HUDEP-2 (cell line): ENCODE measurements around the gene DES.
"Not testable (repeated sequence)": the region's sequence is repeated elsewhere in the genome, so short reads cannot be mapped to it uniquely, and the experiment has no call there.

Source experiments
- DNase-seq, 76 experiments: peaks; one replicate each; lab custom pipeline; 2025; ENCODE audit not compliant: unreplicated experiment in 76 of 76; lab: John Stamatoyannopoulos, UW

Gene DES

DNA sequence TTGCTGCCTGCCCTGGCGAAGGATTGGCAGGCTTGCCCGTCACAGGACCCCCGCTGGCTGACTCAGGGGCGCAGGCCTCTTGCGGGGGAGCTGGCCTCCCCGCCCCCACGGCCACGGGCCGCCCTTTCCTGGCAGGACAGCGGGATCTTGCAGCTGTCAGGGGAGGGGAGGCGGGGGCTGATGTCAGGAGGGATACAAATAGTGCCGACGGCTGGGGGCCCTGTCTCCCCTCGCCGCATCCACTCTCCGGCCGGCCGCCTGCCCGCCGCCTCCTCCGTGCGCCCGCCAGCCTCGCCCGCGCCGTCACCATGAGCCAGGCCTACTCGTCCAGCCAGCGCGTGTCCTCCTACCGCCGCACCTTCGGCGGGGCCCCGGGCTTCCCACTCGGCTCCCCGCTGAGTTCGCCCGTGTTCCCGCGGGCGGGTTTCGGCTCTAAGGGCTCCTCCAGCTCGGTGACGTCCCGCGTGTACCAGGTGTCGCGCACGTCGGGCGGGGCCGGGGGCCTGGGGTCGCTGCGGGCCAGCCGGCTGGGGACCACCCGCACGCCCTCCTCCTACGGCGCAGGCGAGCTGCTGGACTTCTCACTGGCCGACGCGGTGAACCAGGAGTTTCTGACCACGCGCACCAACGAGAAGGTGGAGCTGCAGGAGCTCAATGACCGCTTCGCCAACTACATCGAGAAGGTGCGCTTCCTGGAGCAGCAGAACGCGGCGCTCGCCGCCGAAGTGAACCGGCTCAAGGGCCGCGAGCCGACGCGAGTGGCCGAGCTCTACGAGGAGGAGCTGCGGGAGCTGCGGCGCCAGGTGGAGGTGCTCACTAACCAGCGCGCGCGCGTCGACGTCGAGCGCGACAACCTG is at the start of gene DES:
DES (plus strand) TSS at position 223 of the 857 bp plus-strand sequence; CDS start at position 309, 86 bp downstream.
- DNase-seq, result no peak

DNA sequence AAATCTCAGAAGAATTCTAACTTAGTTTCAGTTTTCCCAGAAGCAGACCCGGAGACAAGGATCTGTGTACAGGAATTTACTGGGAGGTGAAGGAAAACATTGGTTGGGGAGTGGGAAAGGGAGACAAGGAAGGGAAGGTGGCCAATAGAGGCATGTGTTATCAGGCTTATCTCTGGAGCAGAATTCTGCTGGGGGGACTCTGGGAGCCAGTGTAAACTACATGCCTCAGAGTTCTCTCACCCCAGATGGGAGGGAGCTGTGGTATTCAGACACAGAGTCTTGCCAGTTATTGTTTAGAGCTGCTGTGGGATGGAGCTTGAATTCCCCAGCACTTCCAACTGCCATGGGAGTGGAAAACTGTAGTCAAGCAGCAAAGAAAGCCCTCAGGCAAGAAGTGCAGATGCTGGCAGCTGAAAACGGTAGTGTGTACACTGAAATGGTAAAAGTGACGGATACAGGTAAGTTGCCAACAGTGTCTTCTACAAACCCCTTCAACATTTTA is 49.4 kb upstream of the DES start:
- DNase-seq, result no peak

- no peak for DNase-seq
Observed at GRCh38 chr2:219369447-219369861, 48.7 kb upstream of the DES start.

DNA sequence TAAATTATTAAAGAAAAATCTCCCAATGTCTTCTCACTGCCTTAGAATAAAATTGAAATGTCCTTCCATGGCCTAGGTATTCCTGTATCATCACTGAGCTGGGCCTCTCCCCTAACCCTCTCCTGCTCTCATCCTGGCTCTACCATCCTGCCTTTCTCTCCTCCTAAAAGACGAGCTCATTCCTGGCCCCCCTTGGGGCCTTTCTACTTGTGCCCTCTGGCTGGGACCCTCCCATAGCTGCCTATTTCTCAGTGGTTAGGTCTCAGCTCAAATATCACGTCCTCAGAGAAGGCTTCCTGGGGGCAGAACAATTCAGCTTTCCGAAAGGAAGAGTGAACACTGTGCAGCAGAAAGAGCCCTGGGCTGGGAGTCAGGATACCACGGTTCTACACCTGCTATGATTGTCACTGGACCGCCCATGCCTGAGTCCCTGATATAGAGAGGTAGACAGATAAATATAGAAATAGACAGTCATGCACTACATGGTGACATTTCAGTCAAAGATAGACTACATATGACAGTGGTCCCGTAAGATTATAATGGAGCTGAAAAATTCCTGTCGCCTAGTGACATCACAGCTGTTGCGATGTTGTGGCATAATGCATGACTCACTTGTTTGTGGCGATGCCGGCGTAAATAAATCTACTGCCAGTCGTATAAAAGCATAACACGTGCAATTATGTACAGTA is 39.9 kb upstream of the DES start:
- DNase-seq, result no peak

DNA sequence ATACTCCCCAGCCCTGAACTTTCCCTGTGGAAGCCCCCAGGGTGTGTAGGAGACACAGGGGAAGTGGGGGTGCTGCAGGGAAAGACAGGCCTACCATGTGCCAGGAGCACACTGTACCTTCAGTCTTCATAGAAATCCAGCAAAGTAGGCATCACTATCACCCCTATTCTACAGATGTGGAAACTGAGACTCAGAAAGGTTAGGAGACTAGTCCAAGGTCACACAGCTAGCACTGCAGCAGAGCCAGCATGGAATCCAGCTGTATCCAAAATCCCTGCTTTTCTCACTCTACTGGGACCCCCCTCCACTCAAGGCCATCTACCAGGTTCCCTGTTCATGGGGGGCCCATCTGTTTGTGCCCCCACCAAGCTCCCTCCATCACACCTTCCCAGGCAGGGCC is 37.3 kb upstream of the DES start:
- DNase-seq, result no peak

DNA sequence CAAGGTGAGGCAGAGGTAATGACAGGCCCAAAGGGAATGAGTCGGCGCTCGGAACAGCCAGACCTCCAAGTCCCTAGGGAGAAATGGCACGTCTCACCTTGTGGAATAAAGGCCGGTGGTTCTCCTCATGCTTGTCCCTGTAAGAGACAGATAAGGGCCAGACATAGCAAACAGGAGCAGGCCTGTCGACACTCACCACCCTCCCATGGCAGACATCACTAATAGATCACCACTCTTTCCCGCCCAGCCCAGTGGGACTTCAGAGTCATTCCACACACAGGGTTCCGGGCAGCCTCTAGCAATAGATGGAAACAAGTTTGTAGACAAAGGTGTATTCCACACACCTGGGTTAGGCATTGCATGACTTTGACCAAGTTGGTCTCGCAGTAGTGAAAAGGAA is 36.7 kb upstream of the DES start:
- DNase-seq, result no peak

DNA sequence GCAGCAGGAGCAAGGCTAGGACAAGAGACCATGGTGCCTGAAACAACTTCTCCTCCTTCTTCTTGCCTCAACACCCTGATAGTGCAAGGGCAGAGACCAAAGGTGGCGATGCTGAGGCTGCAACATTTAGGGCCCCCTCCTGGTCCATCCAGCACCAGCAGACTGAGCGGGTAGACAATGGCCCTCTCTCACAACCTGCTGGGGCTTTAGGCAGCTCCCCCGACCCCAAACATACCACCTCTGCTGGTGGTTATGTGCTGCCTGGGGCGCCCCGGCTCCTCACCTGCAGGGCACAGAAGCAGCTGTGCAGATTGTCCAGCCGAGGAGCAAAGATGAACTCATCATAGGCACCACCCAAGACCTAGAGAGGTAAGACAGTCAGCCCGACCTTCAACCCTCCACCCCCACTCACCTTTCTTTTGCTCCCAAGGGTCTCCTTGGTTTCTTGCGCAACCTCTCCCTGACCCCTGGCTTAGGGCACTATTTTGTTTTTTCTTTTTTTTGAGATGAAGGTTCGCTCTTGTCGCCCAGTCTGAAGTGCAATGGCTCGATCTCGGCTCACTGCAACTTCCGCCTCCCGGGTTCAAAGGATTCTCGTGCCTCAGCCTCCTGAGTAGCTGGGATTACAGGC is 34.0 kb upstream of the DES start:
- DNase-seq, result no peak

- DNase-seq, result no peak
Observed at GRCh38 chr2:219384859-219385258, 33.3 kb upstream of the DES start.

DNA sequence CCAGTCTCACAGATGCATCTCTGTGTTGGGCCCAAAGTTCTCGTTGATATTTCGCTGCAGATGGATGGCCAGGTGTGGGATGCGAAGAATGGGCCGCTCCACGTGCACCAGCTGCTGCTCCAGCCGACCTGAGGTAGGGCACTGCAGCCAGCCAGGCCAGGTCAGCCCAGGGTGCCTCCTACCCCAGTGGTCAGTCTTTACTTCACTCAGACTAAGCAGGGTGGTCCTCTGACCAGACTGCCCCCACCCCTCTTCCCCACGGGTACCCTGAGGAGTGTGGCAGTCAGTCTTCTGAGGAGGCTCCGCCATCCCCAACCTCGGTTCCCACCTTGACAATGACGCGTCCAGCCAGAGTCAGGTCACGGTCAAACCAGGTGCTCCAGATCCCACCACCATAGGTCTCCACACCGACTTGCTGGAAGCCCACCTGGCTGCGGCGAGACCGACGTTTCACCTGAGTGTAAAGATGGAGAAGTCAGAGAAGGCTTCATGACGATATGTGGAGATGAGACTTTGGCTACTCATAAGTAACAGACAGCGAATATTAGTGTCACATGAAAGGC is 32.1 kb upstream of the DES start:
- no peak for DNase-seq

- no peak for DNase-seq
Observed at GRCh38 chr2:219386532-219387280, 31.5 kb upstream of the DES start.

DNA sequence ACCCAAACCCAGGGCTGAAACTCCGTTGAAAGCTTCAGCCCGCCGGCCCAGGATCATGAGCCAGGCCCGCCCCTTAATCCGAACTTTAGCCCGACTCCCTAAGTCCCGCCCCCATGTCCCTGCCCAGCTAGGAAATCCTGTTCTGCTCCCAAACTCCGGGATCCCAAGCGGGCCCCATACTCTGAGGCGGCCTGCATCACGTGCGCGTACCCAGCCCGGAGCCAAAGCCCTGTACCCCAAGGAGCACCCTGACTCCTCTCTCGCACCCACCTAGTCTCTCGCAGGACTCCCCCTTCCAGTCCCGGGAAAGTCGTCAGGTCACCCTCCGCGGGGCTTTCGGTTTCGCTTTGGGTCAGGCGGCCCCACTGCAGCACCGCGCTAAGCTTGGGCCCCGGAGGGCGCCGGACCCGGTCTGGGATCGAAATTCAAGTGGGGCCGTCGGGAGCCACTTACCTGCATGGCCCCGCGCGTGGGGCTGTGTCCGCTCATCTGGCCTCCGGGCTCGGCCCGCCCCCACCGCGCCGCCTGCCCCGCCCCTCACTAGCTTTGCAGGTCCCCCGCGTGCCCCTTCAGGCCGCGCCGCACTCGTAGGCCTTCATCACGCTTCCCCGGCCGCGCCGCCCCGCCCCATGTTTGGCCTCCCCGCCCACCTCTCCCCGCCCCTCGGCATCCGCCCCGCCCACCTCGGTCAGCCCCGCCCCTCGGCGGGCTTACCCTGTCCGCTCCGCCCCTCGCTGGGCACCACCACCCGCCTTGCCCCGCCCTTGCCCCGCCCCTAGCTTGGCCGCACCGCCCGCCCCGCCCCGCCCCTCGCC is 30.7 kb upstream of the DES start, which contains the start of gene DNPEP:
DNPEP (minus strand) TSS at position 607 of the 815 bp plus-strand sequence; CDS start at position 489, 118 bp downstream.
- DNase-seq, result peak in 73 of 76 experiments; percentile 23 to 99 (median 92)

- DNase-seq, result peak; percentile 26 to 99 (median 96)
Observed at GRCh38 chr2:219388121-219388906, 29.9 kb upstream of the DES start.

GRCh38 chr2:219388907-219389156 is 29.3 kb upstream of the DES start:
- no peak for DNase-seq

GRCh38 chr2:219392754-219393153 is 25.4 kb upstream of the DES start:
- DNase-seq, result no peak

DNA sequence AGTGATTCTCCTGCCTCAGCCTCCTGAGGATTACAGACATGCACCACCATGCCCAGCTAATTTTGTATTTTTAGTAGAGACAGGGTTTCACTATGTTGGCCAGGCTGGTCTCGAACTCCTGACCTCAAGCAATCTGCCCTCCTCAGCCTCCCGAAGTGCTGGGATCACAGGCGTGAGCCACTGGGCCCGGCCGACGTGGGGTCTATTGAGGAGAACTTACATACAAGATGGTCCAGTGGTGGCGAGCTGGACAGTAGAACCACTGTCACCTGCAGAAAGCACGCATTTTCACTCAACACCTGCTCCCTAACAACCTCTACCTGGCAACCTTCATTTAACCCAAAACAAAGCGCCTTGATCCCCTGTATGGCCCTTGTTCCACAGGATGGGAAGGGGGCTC is 23.1 kb upstream of the DES start:
- not testable (repeated sequence) for DNase-seq

- DNase-seq, result no peak
Observed at GRCh38 chr2:219395609-219396008, 22.6 kb upstream of the DES start.

DNA sequence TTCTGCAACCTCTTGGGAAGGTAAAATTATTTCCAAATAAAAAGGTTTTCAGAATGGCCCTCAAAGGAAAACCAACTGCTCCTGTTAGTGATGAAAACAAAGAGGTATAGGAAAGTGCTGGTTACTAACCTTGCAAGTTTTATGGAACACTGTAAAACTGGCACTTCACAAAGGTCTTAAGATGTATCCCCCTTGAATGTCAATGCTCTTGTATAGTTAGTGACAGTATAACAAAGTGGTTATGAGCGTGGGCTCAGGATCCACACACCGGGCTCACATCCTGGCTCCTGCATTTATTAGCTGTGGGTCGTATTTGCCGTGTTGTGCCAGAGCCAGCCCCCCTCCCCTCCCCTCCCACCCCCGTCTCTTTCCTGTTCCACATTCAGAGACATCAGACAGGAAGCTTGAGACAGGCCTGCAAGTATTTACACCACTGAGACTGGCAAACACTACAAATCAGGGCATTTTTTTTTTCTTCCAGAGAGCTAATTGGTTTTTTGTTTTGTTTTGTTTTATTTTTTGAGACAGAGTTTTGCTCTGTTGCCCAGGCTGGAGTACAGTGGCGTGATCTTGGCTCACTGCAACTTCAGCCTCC is 21.2 kb upstream of the DES start:
- DNase-seq, result no peak

DNA sequence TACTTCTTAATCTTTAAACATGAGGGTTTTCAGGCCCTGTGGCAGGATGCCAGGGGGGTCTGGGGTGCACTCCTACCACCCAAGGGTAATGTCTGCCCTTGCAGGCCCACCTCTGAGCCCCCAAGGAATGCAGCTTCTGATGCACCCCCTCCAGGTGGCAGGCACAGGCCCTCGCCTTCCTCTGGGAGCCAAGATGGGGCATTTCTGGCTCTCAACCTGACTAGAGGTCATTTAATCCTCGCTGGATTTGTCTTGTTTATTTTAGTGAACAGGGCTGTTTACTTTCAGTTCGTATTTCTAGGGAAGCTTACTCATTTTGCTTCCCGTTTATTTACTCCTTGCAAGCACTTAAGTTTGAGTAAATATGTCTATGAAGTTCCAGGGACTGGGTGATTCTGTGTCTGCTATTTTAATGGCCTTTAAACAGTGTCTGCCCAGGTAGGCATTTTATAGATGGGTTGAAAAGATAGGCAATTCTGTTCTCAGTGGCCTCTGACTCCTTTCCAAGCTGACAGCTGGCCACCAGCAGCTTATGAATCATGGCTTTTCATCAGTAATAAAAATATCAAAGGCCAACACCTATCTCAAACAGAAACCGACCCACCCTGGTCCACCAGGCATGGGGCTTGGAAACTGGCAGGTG is 19.3 kb upstream of the DES start:
- no peak for DNase-seq
